Left kidney (tissue), 2 donors: ENCODE results near the gene HK1. TPM values are rescaled to one million over a fixed set of nuclear protein-coding genes. Genes with fewer than 3 reads are reported as not detected.
"Not testable (repeated sequence)": the region's sequence is repeated elsewhere in the genome, so short reads cannot be mapped to it uniquely, and the experiment has no call there.

ENCODE experiments used
- DNase-seq: peaks from one replicate; pipeline ENCODE4 v3.0.0-alpha.2; 2013
- polyA plus RNA-seq: library from polyadenylated mRNA; unstranded; fragments of 120-200 nt; gene quantifications from one replicate; pipeline ENCODE4 v1.2.1, GENCODE V29; 2013; ENCODE audit not compliant: insufficient read length

Gene HK1
- polyA plus RNA-seq, 1 donor: 51.3 TPM

- DNase-seq: not testable (repeated sequence)
These were observed 26.9 kb upstream of the HK1 start for GRCh38 chr10:69251417-69251816.

- DNase-seq: no peak
These were observed 25.1 kb upstream of the HK1 start for GRCh38 chr10:69253171-69253570.

GRCh38 chr10:69254877-69255276 lies 23.4 kb upstream of the HK1 start:
- DNase-seq: no peak

GRCh38 chr10:69259547-69260243 lies 18.6 kb upstream of the HK1 start:
- no peak for DNase-seq

- DNase-seq: no peak
These were observed 17.1 kb upstream of the HK1 start for GRCh38 chr10:69261184-69261583.

GRCh38 chr10:69262292-69262751 lies 16.0 kb upstream of the HK1 start:
- peak; percentile 33 for DNase-seq

- no peak for DNase-seq
These were observed 12.8 kb upstream of the HK1 start for GRCh38 chr10:69265521-69265920.

- no peak for DNase-seq
These were observed 9.4 kb upstream of the HK1 start for GRCh38 chr10:69268761-69269416.

GRCh38 chr10:69269761-69270160 lies 8.5 kb upstream of the HK1 start:
- DNase-seq: no peak

- DNase-seq: no peak
These were observed 7.3 kb upstream of the HK1 start for GRCh38 chr10:69270990-69271389.

GRCh38 chr10:69272624-69273023 lies 5.7 kb upstream of the HK1 start:
- DNase-seq: no peak

GRCh38 chr10:69275444-69275843 lies 2.9 kb upstream of the HK1 start:
- DNase-seq: no peak

GRCh38 chr10:69276503-69276902 lies 1.8 kb upstream of the HK1 start:
- DNase-seq: no peak

GRCh38 chr10:69279110-69279509 lies 814 bp downstream of the HK1 start:
- no peak for DNase-seq

GRCh38 chr10:69281507-69282413 lies 3.5 kb downstream of the HK1 start:
- no peak for DNase-seq

GRCh38 chr10:69284402-69284801 lies 6.1 kb downstream of the HK1 start:
- not testable (repeated sequence) for DNase-seq

GRCh38 chr10:69285699-69286098 lies 7.4 kb downstream of the HK1 start:
- no peak for DNase-seq

- DNase-seq: no peak
These were observed 8.9 kb downstream of the HK1 start for GRCh38 chr10:69287181-69287580.

- DNase-seq: no peak
These were observed 12.7 kb downstream of the HK1 start for GRCh38 chr10:69290993-69291392.

- DNase-seq: no peak
These were observed 14.2 kb downstream of the HK1 start for GRCh38 chr10:69292459-69292858.

- no peak for DNase-seq
These were observed 16.8 kb downstream of the HK1 start for GRCh38 chr10:69295027-69295636.

- no peak for DNase-seq
These were observed 25.3 kb downstream of the HK1 start for GRCh38 chr10:69303632-69304051.
